OCI-LY3 (cell line): ENCODE data around the gene BRD8.

ENCODE experiments used
- EZH2phosphoT487 ChIP-seq: fragments of 200-600 bp; shearing (Covaris generic); IDR thresholded peaks from 2 replicates; pipeline ENCODE4 v1.6.1; 2018; ENCODE audit warnings: antibody characterized with exemption, mixed run types, low read depth
- TF ChIP-seq, protein P1 (sequence below): fragments of 200-600, 300-600 bp; sonication (generic); IDR thresholded peaks from 2 replicates; pipeline ENCODE4 v1.5.1; 2014; ENCODE audit warnings: antibody characterized with exemption, low read length, low read depth

DNA sequence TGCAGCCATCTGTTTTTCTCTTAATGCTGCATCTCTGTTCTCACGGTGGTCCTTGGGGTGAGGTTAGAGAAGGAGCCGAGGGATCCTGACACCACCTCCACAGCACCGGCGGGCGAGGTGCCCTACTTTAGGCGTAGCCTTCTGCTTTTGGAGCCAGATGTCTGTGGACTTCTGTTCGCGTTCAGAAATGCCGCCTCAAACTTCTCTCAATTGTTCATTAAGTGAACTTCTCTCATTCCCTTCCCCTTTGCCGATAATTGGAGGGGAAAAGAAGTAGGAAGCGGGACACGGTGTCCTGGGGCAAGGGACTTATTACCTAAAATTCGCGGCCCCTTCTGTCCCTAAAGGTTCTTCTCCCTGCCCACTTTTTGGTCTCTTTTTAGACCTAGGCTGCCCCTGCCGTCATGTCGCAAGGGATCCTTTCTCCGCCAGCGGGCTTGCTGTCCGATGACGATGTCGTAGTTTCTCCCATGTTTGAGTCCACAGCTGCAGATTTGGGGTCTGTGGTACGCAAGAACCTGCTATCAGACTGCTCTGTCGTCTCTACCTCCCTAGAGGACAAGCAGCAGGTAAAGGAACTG, 937 bp upstream of the BRD8 start:
- TF ChIP-seq, protein P1, sequence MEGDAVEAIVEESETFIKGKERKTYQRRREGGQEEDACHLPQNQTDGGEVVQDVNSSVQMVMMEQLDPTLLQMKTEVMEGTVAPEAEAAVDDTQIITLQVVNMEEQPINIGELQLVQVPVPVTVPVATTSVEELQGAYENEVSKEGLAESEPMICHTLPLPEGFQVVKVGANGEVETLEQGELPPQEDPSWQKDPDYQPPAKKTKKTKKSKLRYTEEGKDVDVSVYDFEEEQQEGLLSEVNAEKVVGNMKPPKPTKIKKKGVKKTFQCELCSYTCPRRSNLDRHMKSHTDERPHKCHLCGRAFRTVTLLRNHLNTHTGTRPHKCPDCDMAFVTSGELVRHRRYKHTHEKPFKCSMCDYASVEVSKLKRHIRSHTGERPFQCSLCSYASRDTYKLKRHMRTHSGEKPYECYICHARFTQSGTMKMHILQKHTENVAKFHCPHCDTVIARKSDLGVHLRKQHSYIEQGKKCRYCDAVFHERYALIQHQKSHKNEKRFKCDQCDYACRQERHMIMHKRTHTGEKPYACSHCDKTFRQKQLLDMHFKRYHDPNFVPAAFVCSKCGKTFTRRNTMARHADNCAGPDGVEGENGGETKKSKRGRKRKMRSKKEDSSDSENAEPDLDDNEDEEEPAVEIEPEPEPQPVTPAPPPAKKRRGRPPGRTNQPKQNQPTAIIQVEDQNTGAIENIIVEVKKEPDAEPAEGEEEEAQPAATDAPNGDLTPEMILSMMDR = no peak
- TF ChIP-seq EZH2phosphoT487 = no peak
